ENCODE data around the gene PARP14.
"Not testable (repeated sequence)": the region's sequence is repeated elsewhere in the genome, so short reads cannot be mapped to it uniquely, and the experiment has no call there.

PARP14 gene

GRCh38 chr3:122679085-122679881 is 1.4 kb upstream of the PARP14 start:
- peak; percentile 55 to 82 (median 76) for DNase-seq

GRCh38 chr3:122679882-122680474 is 661 bp upstream of the PARP14 start:
- DNase-seq = peak in 2 of 6 experiments; percentile 9 to 58

- no peak for DNase-seq
Observed at GRCh38 chr3:122681284-122681973, 790 bp downstream of the PARP14 start.

- DNase-seq = no peak
Observed at GRCh38 chr3:122681974-122682409, 1.4 kb downstream of the PARP14 start.

GRCh38 chr3:122682778-122683411 is 2.3 kb downstream of the PARP14 start:
- not testable (repeated sequence) for DNase-seq

- no peak for DNase-seq
Observed at GRCh38 chr3:122687298-122687697, 6.7 kb downstream of the PARP14 start.

- DNase-seq = no peak
Observed at GRCh38 chr3:122688996-122689395, 8.4 kb downstream of the PARP14 start.

GRCh38 chr3:122689587-122689986 is 8.9 kb downstream of the PARP14 start:
- no peak for DNase-seq

GRCh38 chr3:122690096-122690495 is 9.5 kb downstream of the PARP14 start:
- DNase-seq = no peak

GRCh38 chr3:122691195-122691594 is 10.6 kb downstream of the PARP14 start:
- no peak for DNase-seq

GRCh38 chr3:122692674-122693073 is 12.0 kb downstream of the PARP14 start:
- DNase-seq = no peak

GRCh38 chr3:122694966-122695365 is 14.3 kb downstream of the PARP14 start:
- no peak for DNase-seq

- no peak for DNase-seq
Observed at GRCh38 chr3:122695927-122696561, 15.4 kb downstream of the PARP14 start.

GRCh38 chr3:122697952-122698620 is 17.4 kb downstream of the PARP14 start:
- no peak for DNase-seq

GRCh38 chr3:122700193-122700592 is 19.6 kb downstream of the PARP14 start:
- no peak for DNase-seq

- no peak for DNase-seq
Observed at GRCh38 chr3:122705379-122705778, 24.7 kb downstream of the PARP14 start.

GRCh38 chr3:122710616-122711251 is 30.1 kb downstream of the PARP14 start:
- not testable (repeated sequence) for DNase-seq

- DNase-seq = no peak
Observed at GRCh38 chr3:122714273-122714672, 33.6 kb downstream of the PARP14 start.

GRCh38 chr3:122716667-122717066 is 36.0 kb downstream of the PARP14 start:
- DNase-seq = no peak

- DNase-seq = no peak
Observed at GRCh38 chr3:122719273-122719921, 38.8 kb downstream of the PARP14 start.

GRCh38 chr3:122725106-122725505 is 44.5 kb downstream of the PARP14 start:
- DNase-seq = no peak

Data from stimulated activated naive CD4-positive, alpha-beta T cell (primary cell).